GM23248 (cell line): ENCODE results near the gene ZFYVE9. TPM values are rescaled to one million over a fixed set of nuclear protein-coding genes. Genes with fewer than 3 reads are reported as not detected.

ENCODE experiments used
- DNase-seq: peaks from one replicate; pipeline ENCODE4 v3.0.0-alpha.2; 2015
- H2AFZ ChIP-seq: fragments of 200-600 bp; sonication (generic); 2 replicates; pipeline ENCODE4 v1.6.1; 2016; ENCODE audit warnings: antibody characterized with exemption
- H3F3A ChIP-seq: fragments of 200-600 bp; sonication (generic); 2 replicates; pipeline ENCODE4 v1.6.1; 2016; ENCODE audit warnings: mild to moderate bottlenecking, antibody characterized with exemption, mixed run types; ENCODE audit not compliant: insufficient read depth
- H3K27ac ChIP-seq: fragments of 200-600 bp; sonication (generic); 2 replicates; pipeline ENCODE4 v1.5.1; 2016; ENCODE audit warnings: mild to moderate bottlenecking
- H3K27me3 ChIP-seq: fragments of 200-600 bp; sonication (generic); replicated peaks from 2 replicates; pipeline ENCODE4 v1.6.1; 2016; ENCODE audit warnings: mild to moderate bottlenecking; ENCODE audit not compliant: insufficient read depth
- H3K36me3 ChIP-seq: fragments of 200-600 bp; sonication (generic); 2 replicates; pipeline ENCODE4 v1.6.1; 2016; ENCODE audit warnings: low read depth, mild to moderate bottlenecking
- H3K4me1 ChIP-seq: fragments of 200-600 bp; sonication (generic); 2 replicates; pipeline ENCODE4 v1.6.1; 2016; ENCODE audit warnings: mild to moderate bottlenecking; ENCODE audit not compliant: insufficient read depth
- H3K4me2 ChIP-seq: fragments of 200-600 bp; sonication (generic); one replicate; pipeline ENCODE4 v1.6.1; 2016; ENCODE audit warnings: mild to moderate bottlenecking; ENCODE audit not compliant: unreplicated experiment
- H3K4me3 ChIP-seq: fragments of 200-600 bp; sonication (generic); 2 replicates; pipeline ENCODE4 v1.5.1; 2016; ENCODE audit warnings: mild to moderate bottlenecking
- H3K79me2 ChIP-seq: fragments of 200-600 bp; sonication (generic); 2 replicates; pipeline ENCODE4 v1.6.1; 2016; ENCODE audit warnings: mild to moderate bottlenecking; ENCODE audit not compliant: insufficient read depth
- H3K9ac ChIP-seq: fragments of 200-600 bp; sonication (generic); 2 replicates; pipeline ENCODE4 v1.6.1; 2016; ENCODE audit warnings: mild to moderate bottlenecking
- H3K9me2 ChIP-seq: fragments of 200-600 bp; sonication (generic); 2 replicates; pipeline ENCODE4 v1.6.1; 2016; ENCODE audit warnings: mixed run types, mild to moderate bottlenecking, moderate library complexity; ENCODE audit not compliant: insufficient read depth
- H3K9me3 ChIP-seq: fragments of 200-600 bp; sonication (generic); one replicate; pipeline ENCODE4 v1.6.1; 2017; ENCODE audit warnings: low read depth
- H4K20me1 ChIP-seq: fragments of 200-600 bp; sonication (generic); 2 replicates; pipeline ENCODE4 v1.6.0; 2016; ENCODE audit not compliant: insufficient read depth
- EZH2 ChIP-seq: fragments of 200-600 bp; sonication (generic); IDR thresholded peaks from 2 replicates; pipeline ENCODE4 v1.6.1; 2018; ENCODE audit warnings: antibody characterized with exemption, mild to moderate bottlenecking; ENCODE audit not compliant: insufficient read depth, poor library complexity, severe bottlenecking
- EZH2phosphoT487 ChIP-seq: fragments of 200-600 bp; sonication (generic); IDR thresholded peaks from 2 replicates; pipeline ENCODE4 v1.6.1; 2018; ENCODE audit warnings: antibody characterized with exemption, moderate library complexity, mild to moderate bottlenecking, low read depth; ENCODE audit not compliant: insufficient read depth
- WGBS, 2 experiments: methylation state at CpG; one replicate each; pipeline ENCODE4 v1.1.6; 2015 to 2017; ENCODE audit warnings: low lambda C conversion rate in 2 of 2, low coverage in 1 of 2; ENCODE audit errors: missing lambda C conversion rate in 2 of 2; 5-methylcytosine and 5-hydroxymethylcytosine counted together
- in situ Hi-C: fragments of 300-500 bp; cut with MboI; formaldehyde crosslinking; loops from 2 replicates; pipeline ENCODE4 v1.15.0; 2020
- polyA plus RNA-seq: library from polyadenylated mRNA; unstranded; fragments of >200 nt; fragmentation: Nextera tagmentation; extraction: Ambion mirVana; gene quantifications from 2 replicates; pipeline ENCODE4 v1.2.1, GENCODE V29; 2016
- total RNA-seq: library from RNA; depleted of rRNA; stranded (reverse); fragments of >200 nt; shearing (Covaris generic); gene quantifications from 2 replicates; pipeline ENCODE4 v1.2.3, GENCODE V29; 2014

Gene ZFYVE9
- total and polyA plus RNA-seq, 2 experiments from 2014 or later: 6.4 to 28.1 TPM

- 3 to 6% methylated on average over 5 of the region's 5 CpGs for WGBS, 2 experiments
- H3K4me2 ChIP-seq: peak overlapping the region; percentile 86
- no peaks in the 10 kb centered on the region for H3K9me2 ChIP-seq
- no peaks in the 10 kb centered on the region for H4K20me1 ChIP-seq
- H3K27me3 ChIP-seq: no peaks in the 10 kb centered on the region
- in situ Hi-C loops: loop anchor here (25.0 kb wide), 1 partner anchor 547 kb away; the partner anchor contains the start of gene COA7
- H3K4me3 ChIP-seq: peak overlapping the region; percentile 60
- peak overlapping the region; percentile 95 for H3K27ac ChIP-seq
- H3K4me1 ChIP-seq: peaks cover 31% of the 10 kb centered on the region
- peaks cover 31% of the 10 kb centered on the region for H3F3A ChIP-seq
- H3K9me3 ChIP-seq: no peaks in the 10 kb centered on the region
- no peaks in the 10 kb centered on the region for H3K36me3 ChIP-seq
- TF ChIP-seq EZH2phosphoT487: no peak
- no peak for TF ChIP-seq EZH2
- peak overlapping the region; percentile 74 for H2AFZ ChIP-seq
- DNase-seq: peak; percentile 96
- H3K9ac ChIP-seq: peak overlapping the region; percentile 63
- peaks cover 25% of the 10 kb centered on the region for H3K79me2 ChIP-seq
These were observed 1.9 kb upstream of the ZFYVE9 start for GRCh38 chr1:52139817-52140540.

- Histone ChIP-seq H4K20me1 (no peaks in the 10 kb centered on the region), H3K9me3 (no peaks in the 10 kb centered on the region), H3K4me1 (peaks cover 31% of the 10 kb centered on the region), H3F3A (peaks cover 31% of the 10 kb centered on the region), H3K9me2 (no peaks in the 10 kb centered on the region), H3K4me2 (peak overlapping the region; percentile 86), H3K27ac (peak overlapping the region; percentile 95), H3K36me3 (no peaks in the 10 kb centered on the region), H3K79me2 (peaks cover 34% of the 10 kb centered on the region), H3K27me3 (no peaks in the 10 kb centered on the region), H3K4me3 (peak overlapping the region; percentile 82), H2AFZ (peak overlapping the region; percentile 97), H3K9ac (peak overlapping the region; percentile 93)
- peak; percentile 26 for DNase-seq
- in situ Hi-C loops: loop anchor here (25.0 kb wide), 1 partner anchor 546 kb away; the partner anchor contains the start of gene COA7
- 6 to 9% methylated on average over 2 of the region's 2 CpGs for WGBS, 2 experiments
- TF ChIP-seq EZH2phosphoT487 (no peak), EZH2 (no peak)
These were observed 1.0 kb upstream of the ZFYVE9 start for GRCh38 chr1:52140633-52141512.

GRCh38 chr1:52142220-52143183, 613 bp downstream of the ZFYVE9 start:
- H3K9me3 ChIP-seq: no peaks in the 10 kb centered on the region
- peak overlapping the region; percentile 80 for H2AFZ ChIP-seq
- peaks cover 31% of the 10 kb centered on the region for H3K4me1 ChIP-seq
- 1 to 2% methylated on average over 48 to 51 of the region's 80 CpGs for WGBS, 2 experiments
- H3K79me2 ChIP-seq: peaks cover 49% of the 10 kb centered on the region
- peak overlapping the region; percentile 82 for H3K4me2 ChIP-seq
- peak overlapping the region; percentile 93 for H3K9ac ChIP-seq
- no peaks in the 10 kb centered on the region for H3K9me2 ChIP-seq
- H3K27me3 ChIP-seq: no peaks in the 10 kb centered on the region
- H4K20me1 ChIP-seq: no peaks in the 10 kb centered on the region
- H3K4me3 ChIP-seq: peak overlapping the region; percentile 82
- no peak for TF ChIP-seq EZH2
- no peak for TF ChIP-seq EZH2phosphoT487
- in situ Hi-C loops: loop anchor here (25.0 kb wide), 1 partner anchor 545 kb away; the partner anchor contains the start of gene COA7
- H3F3A ChIP-seq: peaks cover 31% of the 10 kb centered on the region
- no peaks in the 10 kb centered on the region for H3K36me3 ChIP-seq
- H3K27ac ChIP-seq: peak overlapping the region; percentile 95
- DNase-seq: peak; percentile 85
